PC-3 (cell line): ENCODE results near the gene INHBE. TPM values are rescaled to one million over a fixed set of nuclear protein-coding genes. Genes with fewer than 3 reads are reported as not detected.

Source experiments
- ATAC-seq: fragments of 200-7000 bp; cut with Tn5 transposase; 2 replicates; pipeline ENCODE4 v1.9.1; 2020; ENCODE audit warnings: mild to moderate bottlenecking, moderate library complexity
- BruUV-seq: library from RNA; stranded (reverse); fragments of 400-500 nt; replicated peaks from 2 replicates; lab custom pipeline; 2021; lab: Mats Ljungman, UMichigan
- CTCF ChIA-PET: fragments of 300-600 bp; sonication (Branson Sonifier 250); formaldehyde crosslinking; loops from one replicate; lab custom pipeline; 2022; ENCODE audit warnings: antibody characterized with exemption; lab: Charles Lee
- POLR2A ChIA-PET: fragments of 300-600 bp; sonication (Branson Sonifier 250); formaldehyde crosslinking; loops from one replicate; lab custom pipeline; 2022; ENCODE audit warnings: antibody characterized with exemption; ENCODE audit not compliant: unreplicated experiment; lab: Charles Lee
- DNase-seq: peaks from one replicate; pipeline ENCODE4 v3.0.0-alpha.2; 2015
- H2AFZ ChIP-seq: fragments of 300-600 bp; sonication (generic); 2 replicates; pipeline ENCODE4 v1.6.0; 2016; ENCODE audit warnings: antibody characterized with exemption, low read length
- H3F3A ChIP-seq: fragments of 300-600 bp; sonication (generic); one replicate; pipeline ENCODE4 v1.6.0; 2017; ENCODE audit warnings: antibody characterized with exemption, low read length, control low read depth, mild to moderate bottlenecking; ENCODE audit not compliant: unreplicated experiment
- H3K27ac ChIP-seq: fragments of 300-600 bp; sonication (generic); 2 replicates; pipeline ENCODE4 v1.5.1; 2016; ENCODE audit warnings: mild to moderate bottlenecking, low read length
- H3K27me3 ChIP-seq: fragments of 300-600 bp; sonication (generic); 2 replicates; pipeline ENCODE4 v1.6.1; 2016; ENCODE audit warnings: low read length, mixed read lengths
- H3K36me3 ChIP-seq: fragments of 300-600 bp; sonication (generic); 2 replicates; pipeline ENCODE4 v1.6.1; 2016; ENCODE audit warnings: low read depth, mixed run types, low read length, mixed read lengths
- H3K4me1 ChIP-seq: fragments of 300-600 bp; sonication (generic); 2 replicates; pipeline ENCODE4 v1.5.1; 2016; ENCODE audit warnings: low read length; ENCODE audit not compliant: insufficient read depth
- H3K4me2 ChIP-seq: fragments of 300-600 bp; sonication (generic); 2 replicates; pipeline ENCODE4 v1.6.0; 2016; ENCODE audit warnings: low read length
- H3K4me3 ChIP-seq: fragments of 300-600 bp; sonication (generic); 2 replicates; pipeline ENCODE4 v1.5.1; 2016; ENCODE audit warnings: mild to moderate bottlenecking, low read length, mixed read lengths
- H3K79me2 ChIP-seq: fragments of 300-600 bp; sonication (generic); 2 replicates; pipeline ENCODE4 v1.6.1; 2017; ENCODE audit warnings: low read length, mixed read lengths
- H3K9ac ChIP-seq: fragments of 300-600 bp; sonication (generic); 2 replicates; pipeline ENCODE4 v1.6.0; 2016; ENCODE audit warnings: mild to moderate bottlenecking, low read length
- H3K9me2 ChIP-seq: fragments of 300-600 bp; sonication (generic); replicated peaks from 2 replicates; pipeline ENCODE4 v1.6.1; 2016; ENCODE audit warnings: mixed run types, low read length, mixed read lengths
- H3K9me3 ChIP-seq: fragments of 300-600 bp; sonication (generic); 2 replicates; pipeline ENCODE4 v1.6.1; 2016; ENCODE audit warnings: low read length, mixed read lengths
- H4K20me1 ChIP-seq: fragments of 300-600 bp; sonication (generic); 2 replicates; pipeline ENCODE4 v1.6.1; 2016; ENCODE audit warnings: low read length, mixed read lengths
- EZH2 ChIP-seq: fragments of 300-600 bp; sonication (generic); IDR thresholded peaks from one replicate; pipeline ENCODE4 v1.6.1; 2017; ENCODE audit warnings: antibody characterized with exemption, mild to moderate bottlenecking, low read length; ENCODE audit not compliant: unreplicated experiment
- EZH2phosphoT487 ChIP-seq: fragments of 300-600 bp; sonication (generic); IDR thresholded peaks from 2 replicates; pipeline ENCODE4 v1.6.1; 2018; ENCODE audit warnings: mild to moderate bottlenecking, antibody characterized with exemption, low read length, borderline replicate concordance
- intact Hi-C: fragments of 100-400 bp; cut with micrococcal nuclease; formaldehyde crosslinking; loops from 2 replicates; pipeline ENCODE4 v1.9.0; 2023
- total RNA-seq: library from RNA; depleted of rRNA; stranded (reverse); fragments of >200 nt; gene quantifications from 2 replicates; pipeline ENCODE4 v1.2.3, GENCODE V29; 2014
- TF ChIP-seq, protein P1 (sequence below): fragments of 300-600 bp; sonication (generic); conservative IDR thresholded peaks from 2 replicates; pipeline ENCODE4 v1.5.1; 2017; ENCODE audit warnings: antibody characterized with exemption, low read depth, mild to moderate bottlenecking, low read length

Gene INHBE
- total RNA-seq, 1 experiment from 2014 or later: not detected

GRCh38 chr12:57487055-57487596 is 32.0 kb downstream of the INHBE start:
- no peaks in the 10 kb centered on the region for H4K20me1 ChIP-seq
- TF ChIP-seq EZH2: no peak
- TF ChIP-seq EZH2phosphoT487: no peak
- TF ChIP-seq, protein P1, sequence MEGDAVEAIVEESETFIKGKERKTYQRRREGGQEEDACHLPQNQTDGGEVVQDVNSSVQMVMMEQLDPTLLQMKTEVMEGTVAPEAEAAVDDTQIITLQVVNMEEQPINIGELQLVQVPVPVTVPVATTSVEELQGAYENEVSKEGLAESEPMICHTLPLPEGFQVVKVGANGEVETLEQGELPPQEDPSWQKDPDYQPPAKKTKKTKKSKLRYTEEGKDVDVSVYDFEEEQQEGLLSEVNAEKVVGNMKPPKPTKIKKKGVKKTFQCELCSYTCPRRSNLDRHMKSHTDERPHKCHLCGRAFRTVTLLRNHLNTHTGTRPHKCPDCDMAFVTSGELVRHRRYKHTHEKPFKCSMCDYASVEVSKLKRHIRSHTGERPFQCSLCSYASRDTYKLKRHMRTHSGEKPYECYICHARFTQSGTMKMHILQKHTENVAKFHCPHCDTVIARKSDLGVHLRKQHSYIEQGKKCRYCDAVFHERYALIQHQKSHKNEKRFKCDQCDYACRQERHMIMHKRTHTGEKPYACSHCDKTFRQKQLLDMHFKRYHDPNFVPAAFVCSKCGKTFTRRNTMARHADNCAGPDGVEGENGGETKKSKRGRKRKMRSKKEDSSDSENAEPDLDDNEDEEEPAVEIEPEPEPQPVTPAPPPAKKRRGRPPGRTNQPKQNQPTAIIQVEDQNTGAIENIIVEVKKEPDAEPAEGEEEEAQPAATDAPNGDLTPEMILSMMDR: no peak
- peaks cover 24% of the 10 kb centered on the region for H3K79me2 ChIP-seq
- H3K36me3 ChIP-seq: peaks cover 25% of the 10 kb centered on the region
- H3K9me2 ChIP-seq: no peaks in the 10 kb centered on the region
- ChIA-PET CTCF (interaction anchor here (0.6 kb wide), 1 partner anchor 222 kb away, joined by 3 read pairs; no protein-coding TSS in a partner anchor), POLR2A (no interaction called here)
- H3K4me3 ChIP-seq: peak overlapping the region; percentile 91; the same call in 1 of the 2 replicates
- H3K27ac ChIP-seq: no peak overlapping the region
- no peaks in the 10 kb centered on the region for H3K27me3 ChIP-seq
- peaks cover 10% of the 10 kb centered on the region for H3K4me1 ChIP-seq
- ATAC-seq: no peak
- intact Hi-C loops: no loop called here
- BruUV-seq: no TSS peak
- peak overlapping the region; percentile 54; the same call in 1 of the 2 replicates for H3K4me2 ChIP-seq
- no peak for DNase-seq
- H3K9ac ChIP-seq: no peak overlapping the region
- peak overlapping the region; percentile 73 for H2AFZ ChIP-seq
- H3K9me3 ChIP-seq: no peaks in the 10 kb centered on the region
- H3F3A ChIP-seq: no peaks in the 10 kb centered on the region

GRCh38 chr12:57487597-57488401 is 32.7 kb downstream of the INHBE start, which contains the start of gene MARS1:
Gene MARS1 (plus strand): TSS chr12:57488068. CDS start chr12:57488091, 23 bp downstream.
- intact Hi-C loops: no loop called here
- peak; percentile 98 for ATAC-seq
- Histone ChIP-seq H3K4me2 (peak within 1 kb of the TSS; percentile 93), H3K9ac (peak within 1 kb of the TSS; percentile 89), H3K4me3 (peak within 1 kb of the TSS; percentile 91), H4K20me1 (no peaks in the 10 kb centered on the region), H3K36me3 (peaks cover 27% of the 10 kb centered on the region), H3F3A (no peaks in the 10 kb centered on the region), H3K79me2 (peaks cover 24% of the 10 kb centered on the region), H2AFZ (peak within 1 kb of the TSS; percentile 73), H3K4me1 (peaks cover 10% of the 10 kb centered on the region), H3K27ac (0 out of 2 replicates have a peak within 1 kb of the TSS, but pooled peaks have one; percentile 7), H3K9me2 (no peaks in the 10 kb centered on the region), H3K9me3 (no peaks in the 10 kb centered on the region), H3K27me3 (no peaks in the 10 kb centered on the region)
- ChIA-PET POLR2A (no interaction called here), CTCF (interaction anchor here (0.6 kb wide), 1 partner anchor 222 kb away, joined by 3 read pairs; no protein-coding TSS in a partner anchor)
- no TSS peak for BruUV-seq
- DNase-seq: peak; percentile 98
- TF ChIP-seq EZH2 (no peak), EZH2phosphoT487 (no peak)
- TF ChIP-seq, protein P1: peak; percentile 49
